IMR-90 (cell line): Measurements from ENCODE around the gene AHDC1. TPM values are rescaled to one million over a fixed set of nuclear protein-coding genes. Genes with fewer than 3 reads are reported as not detected.

Source experiments
- ATAC-seq: fragments of 200-7000 bp; cut with Tn5 transposase; 2 replicates; pipeline ENCODE4 v1.9.1; 2020; ENCODE audit warnings: low read depth, mild to moderate bottlenecking, moderate library complexity
- BruUV-seq: library from RNA; stranded (reverse); fragments of 400-500 nt; replicated peaks from 2 replicates; lab custom pipeline; 2021; lab: Mats Ljungman, UMichigan
- CTCF ChIA-PET: fragments of 300-600 bp; formaldehyde crosslinking; extraction: SDS; loops from one replicate; lab custom pipeline; 2021; ENCODE audit warnings: antibody characterized with exemption; lab: Yijun Ruan, JAX
- POLR2A ChIA-PET: fragments of 300-600 bp; sonication (Branson Sonifier 250); formaldehyde crosslinking; loops from one replicate; lab custom pipeline; 2022; ENCODE audit warnings: antibody characterized with exemption; ENCODE audit not compliant: unreplicated experiment; lab: Charles Lee
- DNase-seq: peaks from one replicate; pipeline ENCODE4 v3.0.0; 2013
- H2AFZ ChIP-seq: replicated peaks from 2 replicates; pipeline ENCODE3; 2013; ENCODE audit warnings: low read length, mild to moderate bottlenecking; ENCODE audit not compliant: poor library complexity
- H2AK5ac ChIP-seq: 2 replicates; pipeline ENCODE4 v1.6.1; 2013; ENCODE audit warnings: low read depth, low read length, inconsistent platforms
- H2AK9ac ChIP-seq: replicated peaks from 2 replicates; pipeline ENCODE3; 2013; ENCODE audit warnings: mild to moderate bottlenecking, low read depth, low read length, moderate library complexity; ENCODE audit not compliant: poor library complexity
- H2BK120ac ChIP-seq: 2 replicates; pipeline ENCODE4 v1.6.1; 2013; ENCODE audit warnings: low read depth, low read length, inconsistent platforms
- H2BK15ac ChIP-seq: 3 replicates; pipeline ENCODE4 v1.6.1; 2013; ENCODE audit warnings: low read depth, low read length, inconsistent platforms
- H2BK20ac ChIP-seq: 2 replicates; pipeline ENCODE4 v1.6.1; 2013; ENCODE audit warnings: low read depth, mild to moderate bottlenecking, inconsistent platforms, low read length, moderate library complexity
- H2BK5ac ChIP-seq: 2 replicates; pipeline ENCODE4 v1.6.1; 2013; ENCODE audit warnings: mild to moderate bottlenecking, low read depth, low read length, inconsistent platforms; ENCODE audit not compliant: poor library complexity, severe bottlenecking
- H3K14ac ChIP-seq: replicated peaks from 2 replicates; pipeline ENCODE4 v1.6.1; 2013; ENCODE audit warnings: low read depth, low read length, inconsistent platforms
- H3K18ac ChIP-seq: 2 replicates; pipeline ENCODE4 v1.6.1; 2013; ENCODE audit warnings: low read depth, low read length, control low read depth
- H3K23ac ChIP-seq: 2 replicates; pipeline ENCODE4 v1.6.1; 2013; ENCODE audit warnings: low read depth, low read length, inconsistent platforms
- H3K27ac ChIP-seq: 2 replicates; pipeline ENCODE4 v1.5.1; 2013; ENCODE audit warnings: mild to moderate bottlenecking, control low read depth, low read length; ENCODE audit not compliant: insufficient read depth
- H3K27me3 ChIP-seq: 2 replicates; pipeline ENCODE4 v1.6.1; 2013; ENCODE audit warnings: low read length; ENCODE audit not compliant: control insufficient read depth, insufficient read depth
- H3K36me3 ChIP-seq: 2 replicates; pipeline ENCODE4 v1.6.1; 2013; ENCODE audit warnings: low read length, mixed read lengths; ENCODE audit not compliant: control insufficient read depth, insufficient read depth
- H3K4ac ChIP-seq: 2 replicates; pipeline ENCODE4 v1.6.1; 2013; ENCODE audit warnings: low read depth, low read length, inconsistent platforms
- H3K4me1 ChIP-seq: 2 replicates; pipeline ENCODE4 v1.6.1; 2013; ENCODE audit warnings: low read length, mixed read lengths; ENCODE audit not compliant: control insufficient read depth, insufficient read depth
- H3K4me2 ChIP-seq: 2 replicates; pipeline ENCODE4 v1.6.1; 2013; ENCODE audit warnings: low read depth, mild to moderate bottlenecking, control low read depth, low read length, moderate library complexity
- H3K4me3 ChIP-seq: 2 replicates; pipeline ENCODE4 v1.5.1; 2013; ENCODE audit warnings: low read depth, mild to moderate bottlenecking, control low read depth, low read length, moderate library complexity; ENCODE audit not compliant: insufficient read depth
- H3K56ac ChIP-seq: 2 replicates; pipeline ENCODE4 v1.6.1; 2013; ENCODE audit warnings: low read length, inconsistent platforms; ENCODE audit not compliant: insufficient read depth; ENCODE audit errors: extremely low read depth
- H3K79me1 ChIP-seq, 2 experiments: 2 replicates each; pipeline ENCODE4 v1.6.1; 2013; ENCODE audit warnings: low read length in 2 of 2, inconsistent platforms in 1 of 2, low read depth in 1 of 2
- H3K9ac ChIP-seq: 2 replicates; pipeline ENCODE4 v1.6.1; 2013; ENCODE audit warnings: low read depth, low read length, control low read depth
- H3K9me1 ChIP-seq: 2 replicates; pipeline ENCODE4 v1.6.1; 2013; ENCODE audit warnings: low read length, inconsistent platforms; ENCODE audit not compliant: insufficient read depth
- H3K9me3 ChIP-seq: 2 replicates; pipeline ENCODE4 v1.6.1; 2013; ENCODE audit warnings: low read length; ENCODE audit not compliant: control insufficient read depth, insufficient read depth
- H4K20me1 ChIP-seq: 2 replicates; pipeline ENCODE4 v1.6.1; 2013; ENCODE audit warnings: low read length, inconsistent platforms; ENCODE audit not compliant: insufficient read depth
- H4K5ac ChIP-seq: 2 replicates; pipeline ENCODE4 v1.6.1; 2013; ENCODE audit warnings: mild to moderate bottlenecking, low read depth, low read length, control low read depth
- H4K8ac ChIP-seq, 2 experiments: 2 replicates each; pipeline ENCODE4 v1.6.1; 2013; ENCODE audit warnings: low read depth in 2 of 2, low read length in 2 of 2, control low read depth in 1 of 2, inconsistent platforms in 1 of 2
- H4K91ac ChIP-seq: 2 replicates; pipeline ENCODE4 v1.6.1; 2013; ENCODE audit warnings: low read depth, low read length, inconsistent platforms; ENCODE audit not compliant: insufficient read depth
- BHLHE40 ChIP-seq: fragments of 150-350 bp; IDR thresholded peaks from 2 replicates; pipeline ENCODE4 v1.6.1; 2016; ENCODE audit warnings: mild to moderate bottlenecking, low read depth, low read length
- CEBPB ChIP-seq: IDR thresholded peaks from 2 replicates; pipeline ENCODE4 v1.6.1; 2012; ENCODE audit warnings: low read depth, low read length, improper control_type of control experiment
- CTCF ChIP-seq: conservative IDR thresholded peaks from 2 replicates; pipeline ENCODE4 v1.5.1; 2012; ENCODE audit warnings: mild to moderate bottlenecking, low read depth, low read length, improper control_type of control experiment
- ELK1 ChIP-seq: fragments of 150-350 bp; IDR thresholded peaks from 2 replicates; pipeline ENCODE4 v1.6.1; 2016; ENCODE audit warnings: low read depth, mild to moderate bottlenecking, low read length, moderate library complexity, borderline replicate concordance
- MAZ ChIP-seq: IDR thresholded peaks from 2 replicates; pipeline ENCODE4 v1.6.1; 2012; ENCODE audit warnings: low read depth, mild to moderate bottlenecking, low read length, improper control_type of control experiment, moderate library complexity, borderline replicate concordance
- MXI1 ChIP-seq: IDR thresholded peaks from 2 replicates; pipeline ENCODE4 v1.6.1; 2012; ENCODE audit warnings: low read depth, mild to moderate bottlenecking, low read length, moderate library complexity, borderline replicate concordance
- NFE2L2 ChIP-seq: fragments of 150-350 bp; IDR thresholded peaks from 2 replicates; pipeline ENCODE4 v1.6.1; 2016; ENCODE audit warnings: low read depth, mild to moderate bottlenecking, low read length
- POLR2A ChIP-seq: IDR thresholded peaks from 2 replicates; pipeline ENCODE4 v1.6.1; 2012; ENCODE audit warnings: mild to moderate bottlenecking, low read depth, low read length
- RAD21 ChIP-seq: IDR thresholded peaks from 2 replicates; pipeline ENCODE4 v1.6.1; 2012; ENCODE audit warnings: low read length, improper control_type of control experiment
- RCOR1 ChIP-seq: IDR thresholded peaks from 2 replicates; pipeline ENCODE4 v1.6.1; 2012; ENCODE audit warnings: mild to moderate bottlenecking, low read length, improper control_type of control experiment; ENCODE audit not compliant: insufficient replicate concordance
- SMC3 ChIP-seq: fragments of 150-350 bp; IDR thresholded peaks from 2 replicates; pipeline ENCODE4 v1.6.1; 2016; ENCODE audit warnings: low read depth, mild to moderate bottlenecking, antibody characterized with exemption, low read length, moderate library complexity
- USF2 ChIP-seq: fragments of 150-350 bp; IDR thresholded peaks from 2 replicates; pipeline ENCODE4 v1.6.1; 2017; ENCODE audit warnings: mild to moderate bottlenecking, antibody characterized with exemption, low read length, low read depth
- WGBS, 2 experiments: methylation state at CpG; one replicate each; pipeline versions ENCODE4 v1.1.5 to v1.1.7; 2013; ENCODE audit warnings: missing lambda C conversion rate in 2 of 2; ENCODE audit not compliant: insufficient read length in 1 of 2; ENCODE audit errors: extremely low coverage in 2 of 2; 5-methylcytosine and 5-hydroxymethylcytosine counted together
- dilution Hi-C: fragments of 300-500 bp; cut with HindIII; formaldehyde crosslinking; loops from one replicate; pipeline ENCODE4 v1.14.3; 2018; ENCODE audit warnings: low sequenced_read_pairs; ENCODE audit not compliant: unreplicated experiment
- in situ Hi-C: fragments of 300-500 bp; cut with MboI; formaldehyde crosslinking; loops from 3 replicates; pipeline ENCODE4 v1.14.3; 2019; ENCODE audit warnings: low sequenced_read_pairs, inconsistent platforms, mixed read lengths
- intact Hi-C: fragments of 100-400 bp; cut with micrococcal nuclease; formaldehyde crosslinking; loops from 2 replicates; pipeline ENCODE4 v1.10.0; 2022
- polyA plus RNA-seq, 3 experiments: library from polyadenylated mRNA; depleted of rRNA; stranded (reverse); fragments of >200 nt; gene quantifications; 2 replicates each; pipeline ENCODE4 v1.2.3, GENCODE V29; 2012; ENCODE audit warnings: low replicate concordance in 1 of 3
- total RNA-seq: library from RNA; depleted of rRNA; stranded (reverse); fragments of >200 nt; gene quantifications from 2 replicates; pipeline ENCODE4 v1.2.3, GENCODE V29; 2012

AHDC1 gene
- total and polyA plus RNA-seq, 2 of the 4 experiments (the other 2 are of a cell fraction) = 2.0 to 11.6 TPM

GRCh38 chr1:27588256-27589232, 15.4 kb downstream of the AHDC1 start:
- Histone ChIP-seq H2BK15ac (no peak overlapping the region; the same call in 2 of the 3 replicates), H3K79me1 (peaks cover 51 to 98% of the 10 kb centered on the region in 2 experiments), H4K20me1 (peaks cover 82% of the 10 kb centered on the region), H4K91ac (no peak overlapping the region; the same call in 1 of the 2 replicates), H3K14ac (peak overlapping the region; percentile 82), H3K4me1 (peaks cover 33% of the 10 kb centered on the region), H3K9me1 (peaks cover 30% of the 10 kb centered on the region), H3K23ac (peak overlapping the region; percentile 73; the same call in 1 of the 2 replicates), H3K36me3 (no peaks in the 10 kb centered on the region), H4K8ac (no peak overlapping the region), H3K9ac (no peak overlapping the region), H2BK20ac (0 out of 2 replicates have a peak overlapping the region, but pooled peaks have one; percentile 33), H3K4me2 (0 out of 2 replicates have a peak overlapping the region, but pooled peaks have one; percentile 3), H3K4ac (peak overlapping the region; percentile 65), H2AK5ac (peak overlapping the region; percentile 87), H2AK9ac (peak overlapping the region; percentile 21), H3K9me3 (no peaks in the 10 kb centered on the region), H3K27me3 (no peaks in the 10 kb centered on the region), H3K18ac (peak overlapping the region; percentile 10; the same call in 1 of the 2 replicates), H2BK120ac (peak overlapping the region; percentile 32), H2AFZ (peak overlapping the region; percentile 64), H3K4me3 (no peak overlapping the region), H3K27ac (peak overlapping the region; percentile 36; the same call in 1 of the 2 replicates), H4K5ac (peak overlapping the region; percentile 6), H3K56ac (no peak overlapping the region), H2BK5ac (peak overlapping the region; percentile 63)
- BruUV-seq = no TSS peak
- peak; percentile 75 for DNase-seq
- CTCF ChIA-PET = no interaction called here
- intact Hi-C loops (no loop called here), in situ Hi-C loops (no loop called here), dilution Hi-C loops (no loop called here)
- POLR2A ChIA-PET = no interaction called here
- WGBS, 2 experiments = 61% methylated on average over 11 of the region's 12 CpGs; no CpG with 5 or more reads in 1 of the 2 experiments
- ATAC-seq = peak; percentile 33
- TF ChIP-seq RCOR1 = no peak
- TF ChIP-seq RAD21 = no peak
- peak; percentile 80 for TF ChIP-seq CEBPB
- no peak for TF ChIP-seq USF2
- TF ChIP-seq POLR2A = no peak
- no peak for TF ChIP-seq ELK1
- no peak for TF ChIP-seq CTCF
- peak; percentile 62; the same call in 1 of the 2 replicates for TF ChIP-seq MXI1
- TF ChIP-seq NFE2L2 = no peak
- TF ChIP-seq SMC3 = no peak
- no peak; the same call in 1 of the 2 replicates for TF ChIP-seq BHLHE40
- peak; percentile 47; the same call in 1 of the 2 replicates for TF ChIP-seq MAZ
